ENCODE measurements around the gene TBC1D3D. TPM values are rescaled to one million over a fixed set of nuclear protein-coding genes. Genes with fewer than 3 reads are reported as not detected.
"Not testable (repeated sequence)": the region's sequence is repeated elsewhere in the genome, so short reads cannot be mapped to it uniquely, and the experiment has no call there.

TBC1D3D gene
- 1 to 10 TPM in 1 of 3 donors, under 1 TPM in 1, not detected in 1; 0.95 to 1.1 TPM for polyA plus RNA-seq

GRCh38 chr17:38003676-38004075, at the start of gene TBC1D3D:
TBC1D3D (plus strand) TSS chr17:38003976; CDS start chr17:38005561, 1,585 bp downstream.
- WGBS, 3 donors = no CpG with 5 or more reads among the region's 11 CpGs

GRCh38 chr17:37988960-37989359, 14.8 kb upstream of the TBC1D3D start, which contains the start of gene TBC1D3L:
TBC1D3L (minus strand) TSS chr17:37989060; CDS start chr17:37987520, 1,540 bp downstream.
- no CpG with 5 or more reads among the region's 11 CpGs for WGBS, 3 donors
- H3K27ac ChIP-seq (ENCODE audit: low read depth, low read length) = not testable (repeated sequence)

More at GRCh38 chr17:38003676-38004075, at the start of gene TBC1D3D:
- not testable (repeated sequence) for H3K27ac ChIP-seq (ENCODE audit: low read depth, low read length)

Other genes with a start within 250 kb of the TBC1D3D start
- not detected for gene TBC1D3K, start 79.6 kb upstream of the TBC1D3D start, polyA plus RNA-seq
- gene TBC1D3L, start 14.9 kb upstream of the TBC1D3D start, polyA plus RNA-seq = 1 to 10 TPM; 5.3 to 6.4 (median 5.5) TPM
- 1 to 10 TPM in 1 of 3 donors, not detected in 2; 1.5 TPM for gene TBC1D3C, start 64.7 kb downstream of the TBC1D3D start, polyA plus RNA-seq
- gene TBC1D3E, start 124.0 kb downstream of the TBC1D3D start, polyA plus RNA-seq = not detected
- gene TBC1D3, start 188.6 kb downstream of the TBC1D3D start, polyA plus RNA-seq = not detected